HCT116 (cell line): Measurements from ENCODE around the gene SIGLEC11.

Experiments used
- EZH2phosphoT487 ChIP-seq: fragments of 200-600 bp; IDR thresholded peaks from 2 replicates; pipeline ENCODE4 v1.6.1; 2018; ENCODE audit warnings: antibody characterized with exemption, borderline replicate concordance
- FOSL1 ChIP-seq: IDR thresholded peaks from 2 replicates; pipeline ENCODE4 v1.6.1; 2012; ENCODE audit warnings: low read depth
- POLR2AphosphoS5 ChIP-seq: IDR thresholded peaks from 2 replicates; pipeline ENCODE4 v1.6.1; 2011; ENCODE audit warnings: mild to moderate bottlenecking, low read depth, low read length, moderate library complexity
- ZFX ChIP-seq: fragments of 450-650 bp; IDR thresholded peaks from 2 replicates; pipeline ENCODE4 v1.6.1; 2017
- TF ChIP-seq, protein P1 (sequence below), 3 experiments: fragments of 200-600 bp in 1 of 3; sonication (generic) in 1 of 3; IDR thresholded peaks in 2 of 3; conservative IDR thresholded peaks in 1 of 3; 2 replicates each; pipeline ENCODE4 v1.5.1; 2012 to 2017; ENCODE audit warnings: low read depth in 2 of 3, low read length in 2 of 3, antibody characterized with exemption in 1 of 3, borderline replicate concordance in 1 of 3, control low read depth in 1 of 3, mild to moderate bottlenecking in 1 of 3, mixed read lengths in 1 of 3, mixed run types in 1 of 3, moderate library complexity in 1 of 3; ENCODE audit not compliant: insufficient read depth in 1 of 3
- TF ChIP-seq, protein P2 (sequence below): IDR thresholded peaks from 2 replicates; pipeline ENCODE4 v1.6.1; 2012

DNA sequence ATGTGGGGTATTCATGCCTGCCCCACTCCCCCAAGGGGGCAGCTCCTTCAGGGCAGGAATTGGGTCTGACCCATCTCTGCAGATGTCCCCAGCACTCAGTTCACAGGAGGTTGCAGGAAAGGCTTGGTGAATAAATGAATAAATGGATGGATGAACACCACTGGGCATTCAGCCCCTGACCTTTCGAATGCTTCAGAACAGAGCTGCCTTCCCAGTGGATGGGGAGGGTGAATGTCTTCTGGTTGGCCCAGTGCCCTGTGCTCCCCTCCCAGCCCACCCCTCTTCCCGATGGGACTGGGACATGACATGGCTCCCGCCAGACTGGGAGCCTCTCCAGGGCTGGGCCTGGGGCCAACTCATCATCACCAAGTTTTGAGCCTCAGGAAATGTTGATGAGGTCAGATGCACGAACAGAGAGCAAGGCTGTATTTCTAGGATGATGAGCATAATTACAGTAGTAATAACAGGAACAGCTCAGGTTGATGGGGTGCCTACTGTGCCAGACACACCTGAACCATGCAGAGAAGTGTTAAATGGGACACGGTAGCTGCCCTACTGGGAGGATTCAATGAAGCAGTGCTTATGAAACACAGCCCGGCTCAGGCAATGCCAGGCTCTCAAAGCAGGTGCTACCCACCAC is 38.5 kb upstream of the SIGLEC11 start:
- TF ChIP-seq, protein P1, sequence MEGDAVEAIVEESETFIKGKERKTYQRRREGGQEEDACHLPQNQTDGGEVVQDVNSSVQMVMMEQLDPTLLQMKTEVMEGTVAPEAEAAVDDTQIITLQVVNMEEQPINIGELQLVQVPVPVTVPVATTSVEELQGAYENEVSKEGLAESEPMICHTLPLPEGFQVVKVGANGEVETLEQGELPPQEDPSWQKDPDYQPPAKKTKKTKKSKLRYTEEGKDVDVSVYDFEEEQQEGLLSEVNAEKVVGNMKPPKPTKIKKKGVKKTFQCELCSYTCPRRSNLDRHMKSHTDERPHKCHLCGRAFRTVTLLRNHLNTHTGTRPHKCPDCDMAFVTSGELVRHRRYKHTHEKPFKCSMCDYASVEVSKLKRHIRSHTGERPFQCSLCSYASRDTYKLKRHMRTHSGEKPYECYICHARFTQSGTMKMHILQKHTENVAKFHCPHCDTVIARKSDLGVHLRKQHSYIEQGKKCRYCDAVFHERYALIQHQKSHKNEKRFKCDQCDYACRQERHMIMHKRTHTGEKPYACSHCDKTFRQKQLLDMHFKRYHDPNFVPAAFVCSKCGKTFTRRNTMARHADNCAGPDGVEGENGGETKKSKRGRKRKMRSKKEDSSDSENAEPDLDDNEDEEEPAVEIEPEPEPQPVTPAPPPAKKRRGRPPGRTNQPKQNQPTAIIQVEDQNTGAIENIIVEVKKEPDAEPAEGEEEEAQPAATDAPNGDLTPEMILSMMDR (IDR thresholded peaks at IDR 0.05 in 2 of 3, conservative IDR thresholded peaks at IDR 0.05 in 1 of 3; ENCODE audit: borderline replicate concordance in 1 of 3, insufficient read depth in 1 of 3, low read depth in 2 of 3, low read length in 2 of 3), result no peak
- TF ChIP-seq, protein P2, sequence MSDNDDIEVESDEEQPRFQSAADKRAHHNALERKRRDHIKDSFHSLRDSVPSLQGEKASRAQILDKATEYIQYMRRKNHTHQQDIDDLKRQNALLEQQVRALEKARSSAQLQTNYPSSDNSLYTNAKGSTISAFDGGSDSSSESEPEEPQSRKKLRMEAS, result no peak
- TF ChIP-seq POLR2AphosphoS5, result no peak
- no peak for TF ChIP-seq FOSL1
- TF ChIP-seq ZFX, result no peak
- TF ChIP-seq EZH2phosphoT487, result no peak
